ENCODE measurements around the gene ZNF385A. TPM values are rescaled to one million over a fixed set of nuclear protein-coding genes. Genes with fewer than 3 reads are reported as not detected.

The ZNF385A gene
- total and polyA plus RNA-seq, 2 donors from 2014 or later, result 10.2 to 16.6 TPM

DNA sequence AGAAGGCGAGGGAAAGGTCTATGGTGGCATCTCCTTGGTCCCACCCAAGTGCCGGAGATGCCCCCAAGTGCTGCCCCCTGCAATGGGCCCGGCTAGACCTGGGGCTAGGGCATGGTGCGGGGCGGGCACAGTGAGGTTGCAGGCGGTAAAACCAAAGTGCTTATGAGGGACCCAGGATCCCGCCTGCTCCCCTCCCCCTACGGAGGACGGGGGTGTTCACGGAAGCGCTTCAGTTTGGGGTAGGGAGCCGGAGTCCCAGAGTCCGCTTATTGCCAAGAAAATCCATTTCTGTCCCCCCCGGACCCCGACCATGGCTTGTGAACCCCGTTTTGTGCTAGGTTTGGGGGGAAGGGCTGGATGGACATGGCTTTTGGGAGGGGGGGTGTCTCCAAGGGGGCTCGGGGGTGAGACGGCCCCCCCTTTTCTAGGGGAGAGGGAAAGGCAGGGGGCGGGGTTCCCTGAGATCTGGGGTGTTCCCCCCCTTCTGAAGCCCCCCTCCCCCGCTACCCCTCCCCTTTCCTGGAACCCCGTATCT is 14.9 kb downstream of the ZNF385A start:
- intact Hi-C loops (cut with DNase I), result loop anchor here (10.0 kb wide), 1 partner anchor 145 kb away; no protein-coding TSS in a partner anchor
- H3K4me1 ChIP-seq (ENCODE audit: control insufficient read depth in 2 of 3, insufficient read depth in 2 of 3, low read depth in 1 of 3, low read length in 3 of 3), result peaks cover 0 to 15% (median 6%) of the 10 kb centered on the region in 3 donors
- H3K27me3 ChIP-seq (ENCODE audit: control insufficient read depth, insufficient read depth, low read length), result no peaks in the 10 kb centered on the region
- no peak overlapping the region for H3K9ac ChIP-seq (ENCODE audit: low read length in 3 of 3)
- peak overlapping the region in 1 of 3 donors; percentile 45 for H3K4me3 ChIP-seq (ENCODE audit: low read length in 3 of 3)
- no peaks in the 10 kb centered on the region for H3K36me3 ChIP-seq (ENCODE audit: control insufficient read depth in 2 of 3, insufficient read depth in 3 of 3, low read length in 3 of 3)
- FAIRE-seq (no peak), DNase-seq (no peak)
- no peaks in the 10 kb centered on the region for H3K9me3 ChIP-seq (ENCODE audit: control insufficient read depth in 2 of 3, insufficient read depth in 1 of 3, low read length in 3 of 3)
- no peak overlapping the region for H3K27ac ChIP-seq (ENCODE audit: low read depth in 2 of 2, low read length in 2 of 2)
- TF ChIP-seq, protein P1, sequence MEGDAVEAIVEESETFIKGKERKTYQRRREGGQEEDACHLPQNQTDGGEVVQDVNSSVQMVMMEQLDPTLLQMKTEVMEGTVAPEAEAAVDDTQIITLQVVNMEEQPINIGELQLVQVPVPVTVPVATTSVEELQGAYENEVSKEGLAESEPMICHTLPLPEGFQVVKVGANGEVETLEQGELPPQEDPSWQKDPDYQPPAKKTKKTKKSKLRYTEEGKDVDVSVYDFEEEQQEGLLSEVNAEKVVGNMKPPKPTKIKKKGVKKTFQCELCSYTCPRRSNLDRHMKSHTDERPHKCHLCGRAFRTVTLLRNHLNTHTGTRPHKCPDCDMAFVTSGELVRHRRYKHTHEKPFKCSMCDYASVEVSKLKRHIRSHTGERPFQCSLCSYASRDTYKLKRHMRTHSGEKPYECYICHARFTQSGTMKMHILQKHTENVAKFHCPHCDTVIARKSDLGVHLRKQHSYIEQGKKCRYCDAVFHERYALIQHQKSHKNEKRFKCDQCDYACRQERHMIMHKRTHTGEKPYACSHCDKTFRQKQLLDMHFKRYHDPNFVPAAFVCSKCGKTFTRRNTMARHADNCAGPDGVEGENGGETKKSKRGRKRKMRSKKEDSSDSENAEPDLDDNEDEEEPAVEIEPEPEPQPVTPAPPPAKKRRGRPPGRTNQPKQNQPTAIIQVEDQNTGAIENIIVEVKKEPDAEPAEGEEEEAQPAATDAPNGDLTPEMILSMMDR (IDR thresholded peaks at IDR 0.05; ENCODE audit: borderline replicate concordance, extremely low read depth, insufficient read depth), result no peak

DNA sequence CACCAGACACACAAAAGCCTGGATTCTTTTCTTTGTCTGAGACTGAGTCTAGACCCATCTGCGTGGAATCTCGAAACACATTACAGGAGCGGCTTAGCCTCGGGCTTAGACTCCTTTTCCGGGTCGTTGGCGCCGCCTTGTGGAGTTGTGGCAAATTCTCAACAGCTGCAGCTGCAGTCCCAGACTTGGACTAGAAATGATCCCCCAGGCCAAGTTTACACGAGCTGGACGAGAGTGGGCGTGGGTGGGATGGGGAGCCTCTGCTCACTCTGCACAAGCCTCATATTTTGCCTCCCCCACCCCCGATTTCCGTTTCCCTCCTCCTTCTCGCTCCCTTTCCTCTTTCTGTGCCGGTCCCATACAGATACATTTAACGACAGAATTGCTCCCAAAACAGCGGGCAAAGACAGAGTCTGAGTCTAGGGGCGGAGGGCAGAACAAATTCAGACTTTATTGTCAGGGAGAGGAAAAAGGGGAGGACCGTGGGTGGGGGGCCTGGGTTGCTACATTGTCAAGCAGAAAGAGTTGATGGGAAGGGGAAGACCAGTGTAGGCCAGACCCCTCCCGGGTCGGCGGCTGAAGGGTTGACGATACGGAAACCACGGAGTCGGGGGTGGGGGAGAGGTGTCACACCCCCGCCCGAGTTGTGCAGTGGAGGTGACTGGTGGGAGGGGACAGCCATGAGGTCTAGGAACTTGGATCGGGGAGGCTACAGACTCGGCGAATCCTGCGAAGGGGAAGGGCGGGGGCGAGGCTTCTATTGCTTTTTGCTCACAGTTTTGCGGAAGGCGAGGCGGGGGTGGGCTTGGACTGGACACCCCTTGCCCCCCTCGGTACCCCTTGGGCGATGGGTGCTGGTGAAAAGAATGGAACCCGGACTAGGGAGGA is 15.6 kb downstream of the ZNF385A start:
- intact Hi-C loops (cut with DNase I), result no loop called here
- peak; percentile 93 to 98 (median 95) for DNase-seq
- Histone ChIP-seq H3K9me3 (ENCODE audit: control insufficient read depth in 2 of 3, insufficient read depth in 1 of 3, low read length in 3 of 3) (no peaks in the 10 kb centered on the region), H3K27ac (ENCODE audit: low read depth in 2 of 2, low read length in 2 of 2) (no peak overlapping the region), H3K36me3 (ENCODE audit: control insufficient read depth in 2 of 3, insufficient read depth in 3 of 3, low read length in 3 of 3) (no peaks in the 10 kb centered on the region), H3K4me1 (ENCODE audit: control insufficient read depth in 2 of 3, insufficient read depth in 2 of 3, low read depth in 1 of 3, low read length in 3 of 3) (peaks cover 0 to 15% (median 6%) of the 10 kb centered on the region in 3 donors), H3K27me3 (ENCODE audit: control insufficient read depth, insufficient read depth, low read length) (no peaks in the 10 kb centered on the region), H3K4me3 (ENCODE audit: low read length in 3 of 3) (peak overlapping the region in 2 of 3 donors; percentile 20 to 45), H3K9ac (ENCODE audit: low read length in 3 of 3) (peak overlapping the region in 1 of 3 donors; percentile 51)
- TF ChIP-seq, protein P1 (IDR thresholded peaks at IDR 0.05; ENCODE audit: borderline replicate concordance, extremely low read depth, insufficient read depth), result peak; percentile 94
- no peak for FAIRE-seq

DNA sequence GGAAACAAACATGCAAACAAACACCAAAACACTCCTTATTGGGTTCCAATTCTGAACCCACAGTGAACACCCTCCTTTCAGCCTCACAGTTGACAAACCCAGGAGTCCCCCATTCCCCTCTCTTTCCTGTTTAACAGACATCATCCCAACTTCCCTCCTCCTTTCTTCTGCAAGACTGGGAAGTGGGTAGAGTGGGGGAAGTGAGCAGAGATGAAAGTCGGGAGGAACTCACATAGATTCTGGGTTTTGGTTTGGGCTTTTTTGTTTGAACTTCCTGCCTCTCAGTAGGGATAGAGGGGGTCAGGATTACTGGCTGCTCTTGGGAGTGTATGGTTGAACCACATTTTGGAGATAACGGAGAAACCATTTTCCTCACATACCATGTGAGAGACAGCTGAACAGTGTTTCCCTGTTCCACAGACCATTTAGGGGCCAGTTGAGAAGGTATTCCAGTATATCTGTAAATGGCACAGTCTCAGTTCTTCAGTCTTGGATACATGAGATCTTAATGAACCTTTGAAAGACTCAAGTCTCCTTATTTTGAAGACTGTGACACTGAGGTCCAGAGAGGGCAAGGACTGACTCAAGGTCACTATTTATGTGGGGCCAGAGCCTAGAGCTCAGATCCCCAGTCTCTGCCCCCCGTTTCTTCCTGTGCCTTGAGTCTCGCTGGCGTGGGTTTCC is 16.4 kb downstream of the ZNF385A start:
- FAIRE-seq, result no peak
- no peak for DNase-seq
- Histone ChIP-seq H3K27ac (ENCODE audit: low read depth in 2 of 2, low read length in 2 of 2) (no peak overlapping the region), H3K9ac (ENCODE audit: low read length in 3 of 3) (peak overlapping the region in 1 of 3 donors; percentile 51), H3K4me3 (ENCODE audit: low read length in 3 of 3) (peak overlapping the region in 1 of 3 donors; percentile 45), H3K27me3 (ENCODE audit: control insufficient read depth, insufficient read depth, low read length) (no peaks in the 10 kb centered on the region), H3K9me3 (ENCODE audit: control insufficient read depth in 2 of 3, insufficient read depth in 1 of 3, low read length in 3 of 3) (no peaks in the 10 kb centered on the region), H3K4me1 (ENCODE audit: control insufficient read depth in 2 of 3, insufficient read depth in 2 of 3, low read depth in 1 of 3, low read length in 3 of 3) (peaks cover 0 to 15% (median 6%) of the 10 kb centered on the region in 3 donors), H3K36me3 (ENCODE audit: control insufficient read depth in 2 of 3, insufficient read depth in 3 of 3, low read length in 3 of 3) (no peaks in the 10 kb centered on the region)
- TF ChIP-seq, protein P1 (IDR thresholded peaks at IDR 0.05; ENCODE audit: borderline replicate concordance, extremely low read depth, insufficient read depth), result no peak
- intact Hi-C loops (cut with DNase I), result no loop called here
